RCC 7860 (cell line): ENCODE measurements around the gene MBNL1.
A peak's percentile ranks its signal among the peaks of the same experiment; 100 is the strongest.
"Not testable (repeated sequence)": the region's sequence is repeated elsewhere in the genome, so short reads cannot be mapped to it uniquely, and the experiment has no call there.

Experiments used
- DNase-seq: peaks from one replicate; pipeline ENCODE4 v3.0.0-alpha.2; 2015; ENCODE audit warnings: low spot score
- FAIRE-seq: peaks from 2 replicates; lab custom pipeline; 2012; peaks lifted over from hg19 to GRCh38; lab: Jason Lieb, UNC

The MBNL1 gene

DNA sequence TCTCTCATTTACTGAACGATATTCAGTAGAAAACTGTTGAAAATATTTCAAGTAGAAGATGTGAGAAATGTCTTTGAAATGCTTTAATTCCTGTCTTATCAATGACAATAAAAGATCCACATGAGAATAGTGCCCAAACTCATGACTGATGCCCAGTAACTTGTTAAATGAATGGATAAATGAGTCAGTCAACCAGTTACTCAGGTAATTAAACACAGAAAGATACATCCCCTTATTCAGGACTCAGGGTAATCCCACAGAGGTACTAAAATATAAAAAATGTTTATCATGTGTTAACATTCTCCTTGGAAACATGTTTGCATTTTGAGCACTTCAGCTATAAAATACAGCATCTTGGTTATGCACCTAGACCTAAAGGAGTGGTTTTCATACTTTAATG lies 169.5 kb downstream of the MBNL1 start:
- no peak for FAIRE-seq
- no peak for DNase-seq

DNA sequence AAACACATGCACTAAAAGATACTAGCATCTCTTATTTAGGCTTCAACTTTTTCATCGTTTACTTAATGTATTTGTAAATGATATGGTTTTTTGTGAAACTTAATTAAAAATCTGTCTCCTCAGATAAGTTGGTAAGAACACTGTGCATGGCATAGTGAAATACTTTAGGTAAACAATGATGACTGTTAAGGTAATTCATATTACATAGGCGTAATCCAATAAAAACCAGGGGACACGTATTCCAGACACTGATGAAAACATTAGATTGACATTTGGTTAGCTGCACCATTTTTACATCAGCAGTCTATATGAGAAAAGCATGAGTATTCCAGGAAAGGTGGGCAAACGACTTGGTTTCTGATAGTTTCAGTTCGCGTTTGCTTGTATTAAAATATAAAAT lies 170.0 kb downstream of the MBNL1 start:
- DNase-seq (no peak), FAIRE-seq (no peak)

DNA sequence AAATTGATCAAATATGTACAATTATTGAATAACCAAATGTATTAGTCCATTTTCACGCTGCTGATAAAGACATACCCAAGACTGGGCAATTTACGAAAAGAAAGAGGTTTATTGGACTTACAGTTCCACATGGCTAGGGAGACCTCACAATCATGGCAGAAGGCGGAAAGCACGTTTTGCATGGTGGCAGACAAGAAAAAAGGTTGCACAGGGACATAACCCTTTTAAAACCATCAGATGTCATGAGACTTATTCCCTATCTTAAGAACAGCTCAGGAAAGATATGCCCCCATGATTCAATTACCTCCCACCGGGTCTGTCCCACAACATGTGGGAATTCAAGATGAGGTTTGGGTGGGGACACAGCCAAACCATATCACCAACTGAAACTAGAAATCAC lies 171.5 kb downstream of the MBNL1 start:
- not testable (repeated sequence) for FAIRE-seq, DNase-seq

DNA sequence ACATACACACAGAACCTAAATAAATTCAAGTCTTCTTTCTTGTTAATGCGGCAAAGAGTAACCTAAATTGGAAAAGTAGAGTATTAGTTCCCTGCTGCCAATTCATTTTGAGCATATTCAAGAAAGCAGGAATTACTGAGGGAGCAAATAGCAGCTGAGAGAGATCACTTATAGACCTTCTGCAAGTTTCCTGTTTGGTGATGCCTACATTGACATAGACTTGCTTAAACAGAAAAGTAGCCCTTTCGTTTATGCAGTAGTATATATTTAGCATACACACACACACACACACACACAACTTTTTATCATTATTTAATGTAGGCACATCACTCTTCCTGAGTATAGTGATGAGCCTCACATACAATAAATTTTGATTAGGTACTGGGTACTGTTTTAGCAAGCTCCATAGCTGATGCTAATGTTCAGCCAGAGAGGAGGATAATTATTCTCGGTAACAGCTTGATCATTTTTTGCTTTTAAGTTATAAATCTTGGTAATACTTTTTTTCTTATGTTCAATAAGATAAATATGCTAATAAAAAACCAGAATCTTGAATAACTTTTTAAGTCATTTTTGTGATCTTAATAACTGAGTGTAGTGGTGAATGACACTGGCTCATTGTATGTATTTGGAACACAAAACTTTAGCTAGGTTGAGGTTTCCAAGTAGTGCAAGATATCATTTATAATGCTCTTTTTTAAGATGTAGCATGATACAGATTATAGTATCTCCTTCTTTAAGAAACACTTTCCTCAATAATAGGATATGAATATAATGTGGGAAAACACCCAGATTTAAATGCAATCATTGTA lies 174.7 kb downstream of the MBNL1 start:
- FAIRE-seq: no peak
- DNase-seq: no peak

DNA sequence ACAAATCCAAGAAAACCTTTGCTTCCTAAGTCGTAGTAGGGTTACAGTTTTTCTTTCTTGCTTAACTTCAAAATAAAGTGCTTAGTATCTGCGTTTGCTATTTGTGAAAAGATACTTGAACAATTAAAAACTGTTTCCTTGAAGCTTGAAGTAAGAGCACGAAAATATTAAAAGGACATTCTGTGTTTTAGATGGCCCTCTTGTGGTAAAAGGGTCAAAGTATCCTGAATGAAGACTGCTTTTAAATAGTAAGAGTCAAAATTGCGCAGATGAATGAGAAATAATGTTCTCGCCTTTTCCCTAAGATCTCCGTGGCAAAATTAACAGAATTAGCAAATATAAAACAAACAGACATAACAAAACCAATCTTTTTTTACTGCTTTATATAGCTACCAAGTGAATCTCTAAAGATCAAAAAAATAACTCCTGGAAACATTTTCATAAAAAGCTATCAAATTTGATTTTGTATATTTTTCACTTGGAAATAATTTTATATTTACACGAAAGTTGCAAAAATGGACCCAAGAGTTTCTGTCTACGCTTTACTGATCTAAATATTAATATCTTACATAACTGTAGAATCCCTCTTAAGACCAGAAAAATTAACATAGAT lies 175.4 kb downstream of the MBNL1 start:
- FAIRE-seq (peak; percentile 82), DNase-seq (peak; percentile 44)

DNA sequence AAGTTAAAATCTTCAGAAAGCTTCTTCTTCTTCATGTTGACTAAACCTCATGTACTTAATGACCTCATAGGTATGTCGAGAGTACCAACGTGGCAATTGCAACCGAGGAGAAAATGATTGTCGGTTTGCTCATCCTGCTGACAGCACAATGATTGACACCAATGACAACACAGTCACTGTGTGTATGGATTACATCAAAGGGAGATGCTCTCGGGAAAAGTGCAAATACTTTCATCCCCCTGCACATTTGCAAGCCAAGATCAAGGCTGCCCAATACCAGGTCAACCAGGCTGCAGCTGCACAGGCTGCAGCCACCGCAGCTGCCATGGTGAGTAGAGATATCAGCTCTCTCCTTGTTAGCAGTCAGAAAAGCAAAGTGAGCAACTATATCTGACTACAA lies 176.5 kb downstream of the MBNL1 start:
- FAIRE-seq (no peak), DNase-seq (no peak)

DNA sequence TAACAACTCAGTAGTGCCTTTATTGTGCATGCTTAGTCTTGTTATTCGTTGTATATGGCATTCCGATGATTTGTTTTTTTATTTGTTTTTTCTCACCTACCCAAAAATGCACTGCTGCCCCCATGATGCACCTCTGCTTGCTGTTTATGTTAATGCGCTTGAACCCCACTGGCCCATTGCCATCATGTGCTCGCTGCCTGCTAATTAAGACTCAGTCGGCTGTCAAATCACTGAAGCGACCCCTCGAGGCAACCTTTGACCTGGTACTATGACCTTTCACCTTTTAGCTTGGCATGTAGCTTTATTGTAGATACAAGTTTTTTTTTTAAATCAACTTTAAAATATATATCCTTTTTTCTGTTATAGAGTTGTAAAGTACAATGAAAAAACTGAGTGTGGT lies 177.8 kb downstream of the MBNL1 start:
- no peak for DNase-seq
- FAIRE-seq: no peak

DNA sequence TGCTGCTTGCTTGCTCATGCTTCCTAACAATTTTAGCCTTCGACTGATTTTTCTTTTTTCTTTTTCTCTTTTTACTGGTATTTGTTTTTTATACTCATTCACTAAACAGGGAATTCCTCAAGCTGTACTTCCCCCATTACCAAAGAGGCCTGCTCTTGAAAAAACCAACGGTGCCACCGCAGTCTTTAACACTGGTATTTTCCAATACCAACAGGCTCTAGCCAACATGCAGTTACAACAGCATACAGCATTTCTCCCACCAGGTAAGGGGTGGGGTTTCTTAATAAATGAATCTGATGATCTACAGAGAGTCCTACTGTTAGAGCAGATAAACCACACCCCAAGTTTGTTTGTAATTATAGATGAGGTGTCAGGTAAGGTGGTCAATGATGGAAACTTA lies 178.8 kb downstream of the MBNL1 start:
- no peak for FAIRE-seq
- no peak for DNase-seq

DNA sequence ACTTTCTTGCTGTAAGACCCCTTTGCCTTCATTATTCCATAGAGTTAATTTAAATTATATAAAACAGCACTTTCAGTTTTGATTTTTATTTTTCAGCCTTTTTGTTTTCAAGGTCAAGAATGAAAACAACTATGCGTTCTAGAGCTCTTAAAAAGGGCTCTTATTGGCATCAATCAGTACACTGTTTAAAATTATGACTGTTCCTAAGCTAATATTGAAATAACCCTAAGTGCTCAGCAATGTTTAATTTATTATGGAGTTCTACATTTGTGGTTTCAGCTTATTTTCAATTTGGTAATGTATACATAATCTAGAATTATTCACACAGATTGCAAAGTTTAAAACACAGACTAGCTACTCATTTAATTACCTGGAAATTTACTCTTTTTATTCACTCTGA lies 179.4 kb downstream of the MBNL1 start:
- FAIRE-seq: no peak

DNA sequence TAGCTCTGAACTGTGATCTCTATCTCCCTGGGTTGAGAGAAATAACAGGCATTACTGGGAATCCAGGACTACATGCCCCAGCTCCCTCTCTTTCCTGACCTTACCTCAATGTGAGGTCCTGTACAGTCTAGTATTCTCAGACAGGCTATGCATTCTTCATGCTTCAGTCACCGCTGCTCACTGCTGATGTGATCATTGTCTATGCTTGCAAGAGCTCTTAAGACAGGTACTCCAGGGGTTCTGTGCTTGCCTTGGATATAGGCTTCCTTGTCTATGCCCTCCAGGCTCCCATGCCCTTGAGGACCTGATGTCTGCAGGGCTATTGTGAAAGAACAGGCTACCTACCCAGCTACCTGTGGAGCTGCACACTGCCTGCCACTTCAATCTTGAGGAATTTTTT lies 183.6 kb downstream of the MBNL1 start:
- FAIRE-seq (no peak), DNase-seq (no peak)

More for the DNA sequence above, 179.4 kb downstream of the MBNL1 start:
- DNase-seq: no peak

DNA sequence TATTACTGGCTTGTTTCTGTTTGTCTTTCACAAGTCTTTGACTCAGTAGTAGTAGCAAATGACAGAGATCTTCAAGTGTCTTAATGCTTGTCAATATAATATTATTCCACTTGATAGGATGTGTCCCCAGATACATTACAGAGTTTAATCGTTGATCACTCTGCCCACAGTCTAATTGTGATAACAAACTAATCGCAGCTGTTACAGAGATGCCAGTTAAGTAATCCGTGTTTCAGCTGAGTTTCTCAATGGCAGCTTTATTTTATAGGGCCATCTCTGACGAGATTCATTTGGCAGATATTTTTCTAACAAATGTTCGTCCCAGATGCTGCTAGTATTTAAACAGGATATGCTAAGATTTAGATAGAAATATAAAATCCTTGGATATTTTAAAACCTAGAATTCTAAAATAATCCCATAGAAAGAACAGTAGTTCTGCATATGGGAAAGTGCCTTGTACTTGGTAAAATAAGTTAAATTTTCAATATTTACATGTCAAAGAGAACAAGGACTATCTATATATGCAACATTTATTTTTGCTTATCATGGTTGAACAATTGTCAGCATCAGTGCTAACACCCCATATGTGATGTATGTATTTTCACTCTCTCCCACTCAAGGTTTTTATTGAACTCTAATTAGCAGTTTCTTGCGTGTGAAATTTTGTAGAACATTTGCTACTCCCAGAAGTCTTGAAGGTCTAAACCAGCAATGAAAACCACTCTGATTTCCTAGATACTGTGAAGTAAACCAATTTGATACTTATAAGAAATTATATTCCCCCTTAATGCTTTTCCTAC lies 185.5 kb downstream of the MBNL1 start:
- DNase-seq (no peak), FAIRE-seq (no peak)

DNA sequence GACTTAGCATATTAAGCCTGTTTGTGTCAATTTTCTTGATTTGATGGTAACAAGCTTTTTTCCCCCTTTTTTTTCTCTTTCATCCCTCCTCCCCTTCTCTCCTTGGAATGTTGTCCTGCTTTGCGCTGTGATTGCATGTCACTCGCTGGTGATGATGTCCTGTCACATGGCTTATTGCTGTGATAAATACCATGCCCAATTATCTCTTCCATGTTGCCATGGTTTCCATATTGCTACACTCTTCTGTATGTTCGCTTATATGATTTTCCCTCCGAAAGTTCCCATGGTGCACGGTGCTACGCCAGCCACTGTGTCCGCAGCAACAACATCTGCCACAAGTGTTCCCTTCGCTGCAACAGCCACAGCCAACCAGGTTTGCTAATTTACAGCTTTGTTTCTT lies 187.3 kb downstream of the MBNL1 start:
- no peak for DNase-seq
- no peak for FAIRE-seq

DNA sequence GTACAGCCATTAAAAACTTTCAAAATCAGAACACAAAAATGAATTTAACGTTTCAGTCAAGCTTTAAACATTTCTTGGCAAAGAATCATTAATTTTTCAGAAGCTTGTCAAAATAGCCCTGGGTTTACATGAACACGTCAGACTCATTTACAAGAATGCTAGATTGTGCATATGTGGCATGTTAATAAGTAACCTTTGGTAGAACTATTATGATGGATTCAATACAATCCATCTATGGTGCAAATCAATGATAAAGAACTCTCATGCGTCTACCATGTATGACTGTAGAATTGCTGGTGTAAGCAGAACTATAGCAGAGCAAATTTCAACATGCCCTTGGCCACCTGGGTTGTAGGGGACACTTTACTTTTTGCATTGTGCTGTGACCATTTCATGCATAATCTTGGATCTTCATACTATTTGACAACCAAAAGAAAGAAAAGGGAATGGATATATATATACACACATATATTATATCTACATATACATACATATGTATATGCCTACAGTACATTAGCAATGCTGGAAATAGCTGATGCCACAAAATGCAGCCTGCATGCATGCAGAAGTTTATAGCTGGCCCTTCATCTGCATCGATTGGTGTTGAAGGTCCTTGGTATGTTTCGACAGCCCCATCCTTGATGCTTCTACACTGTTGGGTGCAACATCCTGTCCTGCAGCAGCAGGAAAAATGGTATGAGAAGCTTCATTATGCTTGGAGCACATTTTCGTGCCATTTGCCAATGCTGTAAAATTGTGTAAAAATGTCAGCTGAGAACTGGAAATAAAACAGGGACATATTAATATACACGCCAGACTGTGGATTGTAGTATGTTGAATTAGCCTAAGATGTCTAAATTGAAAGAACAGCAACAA lies 189.0 kb downstream of the MBNL1 start:
- FAIRE-seq (no peak), DNase-seq (no peak)

DNA sequence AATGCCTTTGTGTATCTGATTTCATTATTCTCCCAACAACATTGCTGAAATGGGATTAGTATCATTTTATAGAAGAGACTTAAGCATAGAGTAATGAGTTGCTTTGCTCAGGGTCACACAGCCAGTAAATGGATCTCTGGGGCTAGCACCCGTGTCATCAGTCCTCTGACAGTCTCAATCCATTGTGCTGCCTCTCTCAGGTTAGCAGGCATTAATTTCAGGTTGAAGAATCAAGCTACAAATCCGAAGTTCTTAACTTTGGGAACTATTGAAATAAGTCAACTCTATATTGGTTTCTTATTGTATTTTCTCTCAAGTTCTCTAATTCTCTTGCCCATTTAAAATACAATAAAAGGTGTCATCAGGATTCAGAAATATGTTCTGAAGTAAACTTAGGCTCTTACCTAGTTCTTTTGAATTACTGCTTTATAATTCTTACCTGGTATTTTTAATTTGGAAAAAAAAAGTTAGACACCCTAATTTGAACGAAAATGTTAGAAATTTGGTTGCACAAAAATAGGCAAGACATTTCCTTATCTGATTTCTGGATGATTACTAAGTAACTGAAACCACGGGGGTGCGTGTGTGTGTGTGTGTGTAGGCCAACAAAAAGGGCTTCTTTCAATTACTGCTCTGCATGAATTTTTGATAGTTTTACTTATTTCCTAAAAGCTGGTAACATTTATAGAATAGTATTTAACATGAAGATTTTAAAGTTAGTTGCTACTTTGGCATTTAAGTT lies 189.8 kb downstream of the MBNL1 start:
- FAIRE-seq: no peak
- DNase-seq: no peak

DNA sequence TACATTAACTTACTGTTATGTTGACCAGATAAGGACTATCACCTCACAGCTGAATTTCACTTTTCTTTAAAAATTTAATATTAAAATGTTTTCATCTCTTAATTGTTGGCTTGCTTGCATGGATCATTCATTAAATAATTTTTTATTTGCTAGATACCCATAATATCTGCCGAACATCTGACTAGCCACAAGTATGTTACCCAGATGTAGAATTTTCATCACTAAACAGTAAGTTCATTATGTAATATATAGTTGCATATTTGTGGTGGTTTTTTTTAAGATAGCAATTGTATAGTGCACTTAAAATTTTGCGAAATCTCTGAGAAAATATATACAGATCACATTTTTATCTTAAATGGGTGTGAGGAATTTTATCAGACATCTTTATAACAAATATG lies 190.4 kb downstream of the MBNL1 start:
- FAIRE-seq (no peak), DNase-seq (no peak)

DNA sequence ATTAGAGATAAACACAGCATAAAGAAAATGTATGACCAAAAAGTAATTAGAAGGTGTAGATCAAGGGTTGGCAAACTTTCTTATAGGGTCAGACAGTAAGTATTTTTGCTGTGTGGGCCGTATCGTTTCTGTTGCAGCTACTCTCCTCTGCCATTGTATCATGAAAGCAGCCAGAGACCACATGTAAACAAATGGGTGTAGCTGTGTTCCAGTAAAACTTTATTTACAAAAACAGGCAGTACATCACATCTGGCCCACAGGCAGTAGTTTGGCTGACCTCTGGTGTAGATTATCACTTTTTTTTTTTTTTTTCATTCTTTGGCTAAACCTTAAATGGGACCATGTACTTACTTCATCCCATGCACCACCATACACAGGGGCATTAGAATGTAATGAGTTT lies 190.8 kb downstream of the MBNL1 start:
- FAIRE-seq (no peak), DNase-seq (no peak)

DNA sequence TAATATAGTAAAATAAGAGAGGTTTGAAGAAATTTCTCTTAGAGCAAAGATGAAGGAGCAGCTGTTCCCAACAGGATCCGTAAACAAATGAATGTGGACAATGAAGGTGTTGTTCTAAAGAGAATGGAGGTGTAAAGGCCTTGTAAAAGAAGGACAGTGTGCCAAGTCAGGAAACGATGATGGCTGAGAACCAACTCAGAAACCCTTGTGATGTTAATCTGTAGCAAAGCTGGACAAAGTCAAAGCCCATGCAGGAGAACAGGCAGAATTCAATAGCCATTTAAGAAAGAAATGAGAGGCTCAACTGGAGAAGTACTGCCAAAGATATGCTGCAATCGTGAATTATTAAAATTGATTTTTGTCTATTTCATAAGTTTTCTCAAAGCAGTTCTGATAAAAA lies 192.2 kb downstream of the MBNL1 start:
- DNase-seq (no peak), FAIRE-seq (no peak)

DNA sequence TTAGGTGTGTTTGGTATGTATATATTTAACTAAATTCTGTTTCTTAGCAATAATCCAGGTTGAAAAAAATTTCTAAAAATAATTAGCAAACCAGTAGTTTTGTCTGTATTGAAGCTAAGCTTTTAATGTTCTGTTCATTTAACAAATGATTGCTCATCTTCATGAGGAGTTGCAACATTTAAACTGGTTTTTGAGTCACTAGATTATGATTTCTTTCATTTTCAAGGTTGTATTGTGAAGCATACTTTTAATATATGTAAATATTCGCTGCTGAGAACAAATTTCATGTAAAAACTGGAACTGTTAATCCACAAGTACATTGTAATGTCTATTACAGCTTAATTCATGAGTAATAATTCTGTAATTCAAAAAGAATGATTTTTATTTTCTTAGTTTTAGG lies 192.7 kb downstream of the MBNL1 start:
- no peak for FAIRE-seq
- DNase-seq: no peak

DNA sequence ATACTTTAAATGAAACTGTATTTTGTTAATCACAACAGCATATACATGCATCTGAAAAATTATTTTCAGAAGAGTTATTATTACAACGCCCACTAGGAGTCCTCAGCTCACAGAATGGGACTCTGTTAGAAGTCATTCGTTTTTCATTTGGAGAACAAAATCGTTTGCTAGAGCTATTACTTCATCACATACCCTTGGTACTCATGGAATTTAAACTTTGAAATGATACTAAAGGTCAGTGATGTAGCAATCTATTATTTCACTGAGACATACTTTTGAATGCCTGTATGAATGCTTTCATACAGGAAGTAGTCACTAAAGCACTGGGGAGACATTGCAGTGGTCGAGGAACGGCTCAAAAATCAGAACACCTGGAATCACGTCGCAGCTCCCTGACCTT lies 198.1 kb downstream of the MBNL1 start:
- FAIRE-seq: peak; percentile 20

More for the DNA sequence above, 198.1 kb downstream of the MBNL1 start:
- peak; percentile 20 for DNase-seq
